Memory B cell (primary cell): ENCODE measurements around the gene KIAA1958.

Experiments
- ATAC-seq: fragments of 150-1000 bp; cut with Tn5 transposase; 2 replicates; pipeline ENCODE4 v1.10.0; 2021; ENCODE audit warnings: low read depth, mild to moderate bottlenecking, moderate library complexity
- DNase-seq, 2 donors: peaks; one replicate each; pipeline ENCODE4 v3.0.0; 2022; ENCODE audit warnings: low spot score in 2 of 2
- H3K27ac Mint-ChIP-seq: one replicate; pipeline ENCODE4 v1.8.0; 2022; ENCODE audit warnings: mild to moderate bottlenecking, moderate library complexity, mixed read lengths
- H3K27me3 Mint-ChIP-seq: one replicate; pipeline ENCODE4 v1.8.0; 2022; ENCODE audit warnings: mixed read lengths
- H3K36me3 Mint-ChIP-seq: one replicate; pipeline ENCODE4 v1.8.0; 2022; ENCODE audit warnings: mild to moderate bottlenecking, mixed read lengths
- H3K4me1 Mint-ChIP-seq: one replicate; pipeline ENCODE4 v1.8.0; 2022; ENCODE audit warnings: mixed read lengths
- H3K4me3 Mint-ChIP-seq: one replicate; pipeline ENCODE4 v1.8.0; 2022; ENCODE audit warnings: mild to moderate bottlenecking, moderate library complexity, mixed read lengths
- H3K9me3 Mint-ChIP-seq: one replicate; pipeline ENCODE4 v1.8.0; 2022; ENCODE audit warnings: mixed read lengths

KIAA1958 gene

GRCh38 chr9:112601636-112602035 lies 115.0 kb downstream of the KIAA1958 start:
- H3K9me3 Mint-ChIP-seq = no peaks in the 10 kb centered on the region
- DNase-seq (no peak), ATAC-seq (no peak)
- H3K4me3 Mint-ChIP-seq = no peak overlapping the region
- no peaks in the 10 kb centered on the region for H3K36me3 Mint-ChIP-seq
- no peak overlapping the region for H3K27ac Mint-ChIP-seq
- no peaks in the 10 kb centered on the region for H3K27me3 Mint-ChIP-seq
- H3K4me1 Mint-ChIP-seq = no peaks in the 10 kb centered on the region

DNA sequence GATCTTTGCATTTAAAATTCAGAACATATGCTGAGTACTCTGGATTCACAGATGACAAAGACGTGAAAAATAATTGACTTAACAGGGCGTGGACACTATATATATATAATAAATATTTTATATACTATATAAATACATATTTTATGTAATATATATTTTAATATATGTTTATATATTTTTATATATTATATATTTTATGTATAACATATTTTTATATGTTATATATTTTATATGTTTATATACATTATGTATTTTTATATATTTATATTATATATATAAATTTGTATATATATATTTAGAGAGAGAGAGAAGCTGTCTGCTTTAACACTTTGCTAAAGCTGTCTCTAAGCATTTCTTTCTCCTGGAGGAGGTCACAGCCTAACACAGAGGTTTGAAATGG lies 118.2 kb downstream of the KIAA1958 start:
- Mint-ChIP-seq H3K4me3 (no peak overlapping the region), H3K36me3 (no peaks in the 10 kb centered on the region), H3K27me3 (no peaks in the 10 kb centered on the region), H3K9me3 (no peaks in the 10 kb centered on the region), H3K27ac (no peak overlapping the region), H3K4me1 (no peaks in the 10 kb centered on the region)
- ATAC-seq (no peak), DNase-seq (no peak)

DNA sequence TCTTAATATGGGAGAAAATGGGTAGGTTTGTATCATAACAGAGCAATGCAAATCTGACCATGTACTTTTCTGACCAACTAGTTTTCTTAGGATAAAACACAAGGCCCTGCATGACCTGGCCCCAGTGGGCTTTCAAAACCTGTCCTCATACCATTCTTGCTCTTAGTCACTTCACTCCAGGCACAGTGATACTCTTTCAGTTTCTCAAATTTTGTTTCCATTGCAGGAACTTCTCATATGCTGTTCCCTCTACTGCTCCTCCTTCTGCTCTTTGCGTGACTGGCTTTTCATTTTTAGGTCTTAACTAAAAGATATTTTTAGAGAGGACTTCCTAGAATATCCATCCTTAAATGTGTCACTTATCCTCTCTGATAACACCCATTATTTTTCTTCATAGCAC lies 118.9 kb downstream of the KIAA1958 start:
- Mint-ChIP-seq H3K36me3 (no peaks in the 10 kb centered on the region), H3K27me3 (no peaks in the 10 kb centered on the region), H3K27ac (no peak overlapping the region), H3K4me3 (no peak overlapping the region), H3K9me3 (no peaks in the 10 kb centered on the region), H3K4me1 (no peaks in the 10 kb centered on the region)
- DNase-seq (no peak), ATAC-seq (no peak)

GRCh38 chr9:112605963-112606699 lies 119.5 kb downstream of the KIAA1958 start:
- DNase-seq = no peak
- no peak overlapping the region for H3K4me3 Mint-ChIP-seq
- H3K4me1 Mint-ChIP-seq = no peaks in the 10 kb centered on the region
- no peak overlapping the region for H3K27ac Mint-ChIP-seq
- H3K9me3 Mint-ChIP-seq = no peaks in the 10 kb centered on the region
- H3K36me3 Mint-ChIP-seq = no peaks in the 10 kb centered on the region
- no peak for ATAC-seq
- H3K27me3 Mint-ChIP-seq = no peaks in the 10 kb centered on the region

DNA sequence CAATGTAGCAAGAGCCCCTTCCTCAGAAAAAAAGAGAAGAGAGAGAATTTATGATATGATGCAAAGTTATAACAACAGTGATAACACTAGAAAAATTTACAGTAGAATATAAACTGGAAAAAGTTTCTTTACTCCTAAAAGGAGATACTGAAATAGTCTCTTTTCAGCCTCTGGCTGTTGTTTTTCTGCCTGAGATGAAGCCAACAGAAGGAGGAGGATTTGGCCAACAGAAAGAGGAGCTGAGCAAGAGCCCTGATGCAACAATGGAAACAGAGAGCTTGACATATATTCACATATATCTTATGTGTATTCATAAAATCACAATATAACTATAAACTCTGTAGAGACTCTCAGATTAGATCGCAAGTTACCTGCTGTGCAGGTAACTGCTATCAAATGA lies 122.2 kb downstream of the KIAA1958 start:
- no peaks in the 10 kb centered on the region for H3K27me3 Mint-ChIP-seq
- no peak overlapping the region for H3K4me3 Mint-ChIP-seq
- H3K4me1 Mint-ChIP-seq = no peaks in the 10 kb centered on the region
- H3K36me3 Mint-ChIP-seq = no peaks in the 10 kb centered on the region
- ATAC-seq (no peak), DNase-seq (no peak)
- H3K27ac Mint-ChIP-seq = no peak overlapping the region
- no peaks in the 10 kb centered on the region for H3K9me3 Mint-ChIP-seq

GRCh38 chr9:112615584-112616266 lies 129.1 kb downstream of the KIAA1958 start:
- Mint-ChIP-seq H3K4me3 (no peak overlapping the region), H3K27me3 (no peaks in the 10 kb centered on the region), H3K36me3 (no peaks in the 10 kb centered on the region), H3K4me1 (peaks cover 2% of the 10 kb centered on the region), H3K27ac (no peak overlapping the region), H3K9me3 (no peaks in the 10 kb centered on the region)
- no peak for ATAC-seq
- no peak for DNase-seq

DNA sequence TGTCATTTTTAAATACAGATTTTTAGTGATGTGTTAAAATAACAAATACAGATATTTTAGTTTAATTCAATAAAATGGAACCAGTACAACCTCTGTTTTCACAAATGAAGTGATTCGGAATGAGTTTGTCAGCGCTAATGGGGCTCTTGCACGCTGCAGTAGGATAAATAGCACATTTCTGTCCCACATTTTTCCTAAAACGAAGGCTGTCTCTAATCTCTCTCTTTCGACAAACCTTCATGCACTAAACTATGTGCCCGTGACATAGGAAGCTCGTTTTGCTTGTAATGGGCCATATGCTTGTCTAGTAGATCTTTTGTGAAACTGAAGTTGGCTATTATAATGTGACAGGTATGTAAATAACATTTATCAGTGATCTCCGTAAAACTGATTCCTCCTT lies 130.7 kb downstream of the KIAA1958 start:
- no peaks in the 10 kb centered on the region for H3K9me3 Mint-ChIP-seq
- H3K27me3 Mint-ChIP-seq = no peaks in the 10 kb centered on the region

DNA sequence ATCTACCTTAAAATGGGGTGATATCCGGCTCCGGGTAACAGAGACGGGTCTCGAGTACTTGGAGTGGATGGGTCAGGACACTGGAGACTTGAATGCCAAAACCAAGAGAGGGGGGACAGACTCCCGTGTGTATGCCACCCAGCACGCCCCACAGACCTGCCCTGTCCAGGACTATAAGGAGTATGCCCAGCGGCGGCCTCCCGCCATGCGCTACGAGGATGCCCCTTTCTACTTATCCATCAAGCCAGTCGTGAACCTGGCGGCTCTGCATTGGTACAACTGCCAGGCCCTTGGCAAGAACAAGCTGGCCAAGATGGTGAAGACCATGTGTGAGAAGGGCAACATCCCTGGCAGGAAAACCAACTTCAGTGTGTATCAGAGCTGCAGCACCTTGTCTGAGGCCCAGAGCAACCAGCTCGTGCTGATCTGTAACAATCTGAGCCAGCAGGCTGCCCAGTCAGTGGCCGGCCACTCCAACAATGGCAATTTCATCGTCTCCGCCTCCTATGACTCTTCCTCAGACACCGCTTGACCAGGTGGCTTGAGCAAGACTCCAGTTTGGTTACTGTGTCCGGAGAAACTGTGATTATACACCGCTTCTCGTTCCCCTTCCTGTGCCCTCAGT lies 131.9 kb downstream of the KIAA1958 start:
- Mint-ChIP-seq H3K9me3 (no peaks in the 10 kb centered on the region), H3K4me3 (no peak overlapping the region), H3K4me1 (peaks cover 5% of the 10 kb centered on the region), H3K27me3 (no peaks in the 10 kb centered on the region), H3K36me3 (no peaks in the 10 kb centered on the region), H3K27ac (no peak overlapping the region)
- ATAC-seq (no peak), DNase-seq (no peak)

More for the DNA sequence above, 130.7 kb downstream of the KIAA1958 start:
- ATAC-seq = no peak
- peaks cover 5% of the 10 kb centered on the region for H3K4me1 Mint-ChIP-seq
- no peaks in the 10 kb centered on the region for H3K36me3 Mint-ChIP-seq
- DNase-seq = no peak
- peak overlapping the region; percentile 47 for H3K27ac Mint-ChIP-seq
- no peak overlapping the region for H3K4me3 Mint-ChIP-seq

GRCh38 chr9:112620388-112620787 lies 133.8 kb downstream of the KIAA1958 start:
- Mint-ChIP-seq H3K36me3 (no peaks in the 10 kb centered on the region), H3K4me1 (peaks cover 3% of the 10 kb centered on the region), H3K4me3 (no peak overlapping the region), H3K9me3 (no peaks in the 10 kb centered on the region), H3K27ac (no peak overlapping the region), H3K27me3 (no peaks in the 10 kb centered on the region)
- ATAC-seq (no peak), DNase-seq (no peak)

DNA sequence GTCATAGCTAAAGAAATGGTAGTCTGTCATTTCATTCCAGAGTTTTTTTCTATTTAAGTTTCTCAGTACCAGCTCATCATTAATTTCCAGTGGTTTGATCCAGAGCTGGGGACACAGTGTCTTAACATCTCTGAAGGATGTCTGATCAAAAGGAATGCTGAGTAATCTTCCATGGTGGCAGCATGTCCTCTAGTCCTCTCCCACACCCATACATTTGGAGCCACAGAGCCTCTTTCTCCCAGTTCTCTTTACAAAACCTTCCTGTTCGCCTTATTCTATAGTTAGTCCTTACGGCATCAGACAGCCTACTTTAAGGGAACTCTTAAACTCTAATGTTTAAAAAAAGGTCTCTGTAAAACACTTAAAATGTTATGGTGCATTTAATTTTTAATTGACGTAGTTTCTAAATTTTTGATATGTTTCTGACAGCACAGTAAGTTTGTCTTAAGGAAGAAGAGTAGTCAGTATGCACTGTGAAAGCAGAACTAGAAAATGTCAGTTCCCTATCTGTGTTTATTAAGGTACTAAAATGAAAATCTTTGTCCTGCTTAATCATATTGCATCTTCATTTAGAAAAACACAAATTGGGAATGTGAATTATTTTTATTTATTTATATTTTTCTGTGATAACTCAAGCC lies 134.5 kb downstream of the KIAA1958 start:
- ATAC-seq (no peak), DNase-seq (no peak)
- peaks cover 3% of the 10 kb centered on the region for H3K4me1 Mint-ChIP-seq
- no peak overlapping the region for H3K4me3 Mint-ChIP-seq
- H3K27ac Mint-ChIP-seq = no peak overlapping the region
- no peaks in the 10 kb centered on the region for H3K9me3 Mint-ChIP-seq
- no peaks in the 10 kb centered on the region for H3K36me3 Mint-ChIP-seq
- H3K27me3 Mint-ChIP-seq = no peaks in the 10 kb centered on the region

DNA sequence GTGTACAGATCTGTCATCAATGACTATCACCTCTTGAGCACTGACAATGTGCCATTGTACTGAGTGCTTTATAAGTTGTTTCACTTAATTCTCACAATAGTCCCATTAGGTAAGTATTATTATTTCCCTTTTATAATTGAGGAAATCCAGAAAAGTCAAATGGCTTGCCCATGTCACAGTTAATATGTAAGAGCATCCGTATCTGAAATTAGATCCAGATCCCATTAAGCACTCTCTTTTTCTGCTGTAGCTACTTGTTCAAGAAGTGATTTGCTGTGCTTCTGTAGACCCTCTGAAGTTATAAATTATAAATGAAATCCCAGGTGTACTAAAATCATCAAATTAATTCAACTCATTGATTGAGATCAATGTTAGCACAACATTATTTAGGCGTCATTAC lies 136.6 kb downstream of the KIAA1958 start:
- ATAC-seq = no peak
- Mint-ChIP-seq H3K9me3 (no peaks in the 10 kb centered on the region), H3K36me3 (no peaks in the 10 kb centered on the region), H3K27me3 (no peaks in the 10 kb centered on the region), H3K27ac (no peak overlapping the region), H3K4me1 (peaks cover 3% of the 10 kb centered on the region), H3K4me3 (no peak overlapping the region)
- no peak for DNase-seq

DNA sequence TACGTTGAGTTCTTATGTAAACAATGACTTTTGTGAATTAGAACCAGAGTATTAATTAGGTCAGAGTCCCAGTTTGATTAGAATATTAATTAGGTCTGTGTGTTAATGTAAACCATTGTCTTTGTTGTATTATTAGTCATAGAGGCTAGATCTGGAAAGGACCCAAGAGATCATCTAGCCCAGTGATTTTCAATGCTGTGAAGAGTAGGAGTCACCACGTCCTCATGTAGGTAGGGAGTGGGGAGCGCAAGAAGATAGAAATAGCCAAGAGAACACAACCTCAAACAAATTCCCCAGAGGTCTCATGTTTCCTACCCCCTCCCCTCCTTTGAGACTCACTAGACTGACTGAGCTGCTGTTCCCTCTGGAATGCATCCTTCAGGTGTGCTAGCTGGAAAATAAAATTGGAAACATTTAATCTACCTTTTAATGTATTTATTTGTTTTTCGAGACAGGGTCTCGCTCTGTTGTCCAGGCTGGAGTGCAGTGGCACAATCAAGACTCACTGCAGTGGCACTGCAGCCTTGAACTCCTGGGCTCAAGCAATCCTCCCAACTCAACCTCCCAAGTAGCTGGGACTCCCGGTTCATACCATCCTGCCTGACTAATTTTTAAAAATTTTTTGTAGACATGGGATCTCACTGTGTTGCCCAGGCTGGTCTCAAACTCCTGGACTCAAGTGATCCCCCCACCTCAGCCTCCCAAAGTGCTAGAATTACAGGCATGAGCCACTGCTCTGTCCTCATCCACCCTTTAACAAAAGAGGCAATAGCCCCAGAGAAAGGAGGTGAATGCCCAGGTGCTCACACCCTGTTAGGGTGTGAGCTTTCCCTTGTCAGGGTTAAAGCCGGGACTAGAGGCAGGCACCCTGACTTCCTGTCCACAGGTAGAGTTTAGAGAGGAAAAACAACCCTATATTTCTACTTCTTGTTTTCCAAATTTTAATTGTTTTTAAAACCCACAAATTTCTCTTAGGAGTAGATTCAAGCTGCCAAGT lies 138.4 kb downstream of the KIAA1958 start:
- H3K27ac Mint-ChIP-seq = no peak overlapping the region

DNA sequence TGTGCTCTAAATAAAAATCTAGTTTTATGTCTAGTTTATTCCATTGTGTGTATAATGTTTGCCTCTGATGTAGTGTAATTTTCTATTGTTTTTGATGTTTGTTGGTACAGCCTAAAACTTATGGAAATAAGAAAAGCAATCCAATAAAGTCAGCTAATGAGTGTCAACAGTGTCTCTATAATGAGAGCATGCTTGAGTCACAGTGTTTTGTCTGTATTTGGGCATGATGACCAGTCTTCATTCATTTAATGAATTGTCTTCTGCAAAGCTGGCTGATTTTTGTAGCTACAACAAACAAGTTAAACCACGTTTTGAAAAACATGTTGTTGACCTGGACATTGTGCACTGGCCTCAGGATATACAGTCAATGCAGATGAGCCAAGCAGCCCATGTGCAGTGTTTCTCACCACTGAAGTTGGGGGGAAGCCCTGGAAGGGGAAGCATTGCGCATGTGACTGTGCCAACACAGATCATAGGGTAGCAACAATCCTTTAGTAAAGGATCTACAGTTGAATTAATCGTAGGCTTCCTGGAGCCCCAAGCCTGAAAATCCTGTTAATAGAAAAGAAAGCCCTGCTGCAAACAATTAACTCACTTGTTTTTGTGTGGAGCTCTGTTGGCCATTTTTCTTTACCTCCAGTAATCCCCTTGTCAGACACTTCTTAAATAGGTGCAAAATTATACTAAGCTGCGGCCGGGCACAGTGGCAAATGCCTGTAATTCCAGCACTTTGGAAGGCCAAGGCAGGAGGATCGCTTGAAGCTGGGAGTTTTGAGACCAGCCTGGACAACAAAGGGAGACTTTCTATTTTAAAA lies 143.3 kb downstream of the KIAA1958 start:
- H3K4me3 Mint-ChIP-seq = no peak overlapping the region
- DNase-seq (no peak), ATAC-seq (no peak)
- H3K27ac Mint-ChIP-seq = no peak overlapping the region
- H3K36me3 Mint-ChIP-seq = peaks cover 1% of the 10 kb centered on the region
- no peaks in the 10 kb centered on the region for H3K27me3 Mint-ChIP-seq
- H3K4me1 Mint-ChIP-seq = peaks cover 2% of the 10 kb centered on the region
- H3K9me3 Mint-ChIP-seq = no peaks in the 10 kb centered on the region

More for the DNA sequence above, 138.4 kb downstream of the KIAA1958 start:
- Mint-ChIP-seq H3K27me3 (no peaks in the 10 kb centered on the region), H3K9me3 (no peaks in the 10 kb centered on the region), H3K4me3 (no peak overlapping the region), H3K4me1 (peaks cover 3% of the 10 kb centered on the region), H3K36me3 (no peaks in the 10 kb centered on the region)
- DNase-seq (no peak), ATAC-seq (no peak)
